ENCODE measurements around the gene NSF. TPM values are rescaled to one million over a fixed set of nuclear protein-coding genes. Genes with fewer than 3 reads are reported as not detected.

The NSF gene
- total RNA-seq, 1 donor from 2014 or later: 13.0 TPM

- Histone ChIP-seq H3K36me3 (peaks cover 0 to 18% of the 10 kb centered on the region in 2 donors), H3K27me3 (no peaks in the 10 kb centered on the region), H3K4me3 (no peak overlapping the region), H3K4me1 (no peaks in the 10 kb centered on the region), H3K9me3 (no peaks in the 10 kb centered on the region), H3K27ac (no peak overlapping the region)
- intact Hi-C loops (cut with DNase I): no loop called here
- no peak for DNase-seq (ENCODE audit: low spot score in 2 of 2)
- TF ChIP-seq CTCF (IDR thresholded peaks at IDR 0.05): no peak
Measured at GRCh38 chr17:46758614-46759013, 168.1 kb downstream of the NSF start.

GRCh38 chr17:46759141-46759540, 168.7 kb downstream of the NSF start:
- DNase-seq (ENCODE audit: low spot score in 2 of 2): no peak
- H3K4me1 ChIP-seq: no peaks in the 10 kb centered on the region
- no peak for TF ChIP-seq CTCF (IDR thresholded peaks at IDR 0.05)
- intact Hi-C loops (cut with DNase I): no loop called here
- H3K36me3 ChIP-seq: peaks cover 0 to 18% of the 10 kb centered on the region in 2 donors
- H3K9me3 ChIP-seq: no peaks in the 10 kb centered on the region
- no peaks in the 10 kb centered on the region for H3K27me3 ChIP-seq
- no peak overlapping the region for H3K4me3 ChIP-seq
- H3K27ac ChIP-seq: no peak overlapping the region

DNA sequence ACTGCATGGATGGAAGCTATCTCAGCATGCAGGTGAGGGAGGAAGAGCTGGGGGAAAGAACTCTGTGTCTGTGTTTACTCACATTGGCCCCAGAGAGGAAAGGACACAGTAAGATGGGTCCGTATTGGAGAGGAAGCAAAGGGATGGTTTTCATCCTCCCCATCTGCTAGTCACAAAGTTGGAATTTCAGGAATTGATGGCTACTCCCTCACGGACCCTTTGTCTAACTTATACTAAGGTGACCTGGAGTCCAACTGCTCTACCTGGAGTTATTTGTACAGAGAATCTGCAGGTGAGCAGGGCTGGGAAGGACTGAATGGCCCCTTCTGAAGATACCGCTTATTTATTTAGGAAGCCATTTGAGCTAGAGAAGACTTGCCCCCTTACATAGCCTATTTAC, 172.9 kb downstream of the NSF start:
- Histone ChIP-seq H3K4me3 (no peak overlapping the region), H3K36me3 (no peaks in the 10 kb centered on the region), H3K27ac (no peak overlapping the region), H3K9me3 (no peaks in the 10 kb centered on the region), H3K4me1 (no peaks in the 10 kb centered on the region), H3K27me3 (no peaks in the 10 kb centered on the region)
- DNase-seq (ENCODE audit: low spot score in 2 of 2): no peak
- intact Hi-C loops (cut with DNase I): no loop called here
- no peak for TF ChIP-seq CTCF (IDR thresholded peaks at IDR 0.05)

DNA sequence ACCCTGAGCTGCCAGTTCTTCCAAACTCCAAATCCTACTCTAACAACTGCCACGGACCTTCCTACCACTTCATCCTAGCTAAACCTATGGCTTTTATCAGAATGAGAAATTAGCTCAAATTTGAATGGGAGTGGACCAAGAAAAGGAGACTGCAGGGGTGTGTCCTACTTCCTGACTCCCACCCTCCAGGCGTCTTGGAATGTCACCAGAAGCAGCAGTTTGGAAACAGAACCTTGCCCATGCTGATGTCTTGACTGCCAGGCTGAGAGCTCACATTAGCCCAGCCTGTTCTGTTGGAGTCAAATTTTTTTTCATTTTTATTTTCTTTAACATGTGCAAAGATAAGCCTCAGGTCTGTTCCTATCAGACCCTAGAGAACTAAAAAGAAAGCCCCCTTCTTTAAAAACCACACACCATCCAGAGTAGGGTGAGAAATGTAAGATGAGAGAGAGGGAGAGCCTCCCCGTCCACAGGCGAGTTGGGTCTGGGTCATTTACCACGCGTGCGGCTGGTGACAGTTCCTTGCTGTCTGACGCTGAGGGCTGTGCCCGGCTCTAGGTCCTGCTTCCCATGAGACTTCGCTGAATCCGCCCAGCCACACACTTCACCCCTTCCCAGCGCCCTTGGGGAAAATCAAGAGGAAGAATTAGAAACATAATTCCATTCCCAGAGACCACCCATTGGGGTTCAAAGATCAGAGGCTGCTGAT, 173.7 kb downstream of the NSF start:
- no peaks in the 10 kb centered on the region for H3K4me1 ChIP-seq
- H3K4me3 ChIP-seq: no peak overlapping the region
- intact Hi-C loops (cut with DNase I): no loop called here
- TF ChIP-seq CTCF (IDR thresholded peaks at IDR 0.05): no peak
- H3K36me3 ChIP-seq: no peaks in the 10 kb centered on the region
- H3K9me3 ChIP-seq: no peaks in the 10 kb centered on the region
- H3K27ac ChIP-seq: no peak overlapping the region
- DNase-seq (ENCODE audit: low spot score in 2 of 2): no peak
- no peaks in the 10 kb centered on the region for H3K27me3 ChIP-seq

GRCh38 chr17:46764709-46765401, 174.4 kb downstream of the NSF start:
- Histone ChIP-seq H3K4me1 (peaks cover 0 to 6% of the 10 kb centered on the region in 2 donors), H3K27ac (no peak overlapping the region), H3K9me3 (no peaks in the 10 kb centered on the region), H3K27me3 (no peaks in the 10 kb centered on the region), H3K36me3 (no peaks in the 10 kb centered on the region), H3K4me3 (no peak overlapping the region)
- DNase-seq (ENCODE audit: low spot score in 2 of 2): no peak
- intact Hi-C loops (cut with DNase I): no loop called here
- TF ChIP-seq CTCF (IDR thresholded peaks at IDR 0.05): no peak

Measured in ascending aorta (tissue), 2 donors.